GM12891 (cell line): ENCODE results near the gene MCTP1.

ENCODE experiments used
- DNase-seq: peaks from one replicate; pipeline ENCODE4 v3.0.0; 2011; ENCODE audit warnings: low spot score; ENCODE audit not compliant: insufficient read length
- FAIRE-seq: peaks from 2 replicates; lab custom pipeline; 2011; peaks lifted over from hg19 to GRCh38; lab: Jason Lieb, UNC
- PAX5 ChIP-seq: IDR thresholded peaks from 2 replicates; pipeline ENCODE4 v1.6.1; 2011; ENCODE audit warnings: low read length, moderate library complexity, mild to moderate bottlenecking; ENCODE audit not compliant: insufficient read depth, severe bottlenecking
- POLR2A ChIP-seq: IDR thresholded peaks from 2 replicates; pipeline ENCODE4 v1.6.1; 2011; ENCODE audit warnings: low read depth, low read length, control low read depth
- POLR2AphosphoS5 ChIP-seq: IDR thresholded peaks from 2 replicates; pipeline ENCODE4 v1.6.1; 2011; ENCODE audit warnings: low read depth, low read length, control low read depth
- POU2F2 ChIP-seq: IDR thresholded peaks from 2 replicates; pipeline ENCODE4 v1.6.1; 2011; ENCODE audit warnings: low read depth, mild to moderate bottlenecking, control low read depth, low read length, moderate library complexity
- SPI1 ChIP-seq: IDR thresholded peaks from 2 replicates; pipeline ENCODE4 v1.6.1; 2011; ENCODE audit warnings: low read depth, low read length, control low read depth
- TAF1 ChIP-seq: IDR thresholded peaks from 2 replicates; pipeline ENCODE4 v1.6.1; 2011; ENCODE audit warnings: low read depth, low read length, control low read depth

MCTP1 gene

DNA sequence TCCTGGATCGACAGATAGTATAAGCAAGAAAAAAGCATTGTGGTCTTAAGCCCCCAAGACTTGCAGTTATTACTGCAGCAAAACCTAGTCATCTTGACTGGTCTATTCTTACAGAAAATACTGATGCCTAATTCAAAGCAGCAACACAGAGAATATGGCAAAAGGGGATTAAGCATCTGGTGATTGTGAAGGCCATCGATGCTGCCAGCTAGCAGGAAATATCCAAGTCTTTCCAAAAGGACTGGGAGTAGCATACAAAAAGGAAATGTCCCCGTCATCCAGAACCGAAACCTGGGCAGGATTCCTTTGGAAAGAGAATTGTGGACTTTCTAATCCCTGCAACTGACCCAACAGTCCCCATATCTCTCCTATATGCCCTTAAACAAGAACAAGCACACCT lies 534.2 kb downstream of the MCTP1 start:
- TF ChIP-seq POLR2AphosphoS5 (no peak), POLR2A (no peak), SPI1 (no peak), TAF1 (no peak), PAX5 (no peak), POU2F2 (no peak)
- FAIRE-seq (no peak), DNase-seq (no peak)

DNA sequence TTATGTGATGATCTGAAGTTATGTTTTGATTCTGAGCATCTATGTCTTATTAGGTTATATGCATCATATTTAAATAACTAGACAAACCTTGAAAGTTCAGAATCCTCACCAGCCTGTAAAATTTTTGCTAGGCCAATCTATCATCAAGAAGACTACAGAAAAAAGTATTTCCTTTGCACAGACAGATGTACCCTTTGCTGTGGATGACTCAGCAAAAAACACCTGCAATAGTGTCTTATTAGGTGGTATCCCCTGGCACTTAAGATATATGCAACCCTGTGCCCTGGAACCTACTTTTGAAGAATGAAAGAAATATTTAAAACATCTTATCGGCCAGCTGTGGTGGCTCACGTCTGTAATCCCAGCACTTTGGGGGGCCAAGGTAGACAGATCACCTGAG lies 535.9 kb downstream of the MCTP1 start:
- no peak for DNase-seq
- TF ChIP-seq POLR2AphosphoS5 (no peak), POLR2A (no peak)
- no peak for FAIRE-seq

GRCh38 chr5:94748212-94748611 lies 536.7 kb downstream of the MCTP1 start:
- peak; percentile 76 for FAIRE-seq
- DNase-seq, result no peak
- TF ChIP-seq TAF1 (no peak), POU2F2 (no peak), SPI1 (no peak), PAX5 (no peak), POLR2A (no peak), POLR2AphosphoS5 (no peak)

DNA sequence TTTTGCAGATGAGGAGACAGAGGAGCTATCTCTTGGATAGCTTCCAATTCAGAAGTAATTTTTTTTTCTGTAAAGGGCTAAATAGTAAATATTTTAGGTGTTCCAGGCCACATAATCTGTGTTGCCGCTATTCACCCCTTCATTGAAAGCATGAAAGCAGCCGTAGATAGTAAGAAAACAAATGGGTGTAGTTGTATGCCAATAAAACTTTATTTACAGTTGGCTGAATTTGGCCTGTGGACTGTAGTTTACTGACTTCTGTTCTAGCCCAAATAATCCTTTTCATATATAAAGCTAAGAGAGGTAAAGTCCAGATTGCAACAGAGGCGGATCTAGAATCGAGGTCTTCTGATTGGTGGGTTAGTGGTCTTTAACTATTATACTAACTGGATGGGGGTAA lies 537.5 kb downstream of the MCTP1 start:
- TF ChIP-seq PAX5 (no peak), SPI1 (no peak), POLR2AphosphoS5 (no peak), POU2F2 (no peak), POLR2A (no peak), TAF1 (no peak)
- FAIRE-seq (no peak), DNase-seq (no peak)

DNA sequence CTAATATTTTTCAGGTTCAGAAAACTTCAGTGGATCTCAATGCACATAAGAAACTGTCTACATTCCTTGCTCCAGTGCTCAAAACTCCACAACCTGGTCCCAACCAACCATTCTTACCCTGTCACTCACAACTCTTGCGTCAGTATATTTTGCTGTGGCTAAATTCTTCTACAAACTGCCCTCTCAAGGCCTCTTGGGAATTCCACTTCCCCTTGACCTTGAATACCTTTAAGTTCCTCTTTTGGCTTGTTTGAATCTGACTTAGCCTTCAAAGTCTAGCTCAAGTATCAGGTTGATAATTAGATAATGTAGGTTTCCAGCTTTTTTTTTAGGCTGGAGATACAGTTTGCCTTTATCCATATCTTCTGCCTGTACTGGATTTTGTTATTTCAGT lies 538.2 kb downstream of the MCTP1 start:
- DNase-seq (no peak), FAIRE-seq (no peak)
- TF ChIP-seq SPI1 (peak; percentile 87), POLR2A (no peak), TAF1 (no peak)

DNA sequence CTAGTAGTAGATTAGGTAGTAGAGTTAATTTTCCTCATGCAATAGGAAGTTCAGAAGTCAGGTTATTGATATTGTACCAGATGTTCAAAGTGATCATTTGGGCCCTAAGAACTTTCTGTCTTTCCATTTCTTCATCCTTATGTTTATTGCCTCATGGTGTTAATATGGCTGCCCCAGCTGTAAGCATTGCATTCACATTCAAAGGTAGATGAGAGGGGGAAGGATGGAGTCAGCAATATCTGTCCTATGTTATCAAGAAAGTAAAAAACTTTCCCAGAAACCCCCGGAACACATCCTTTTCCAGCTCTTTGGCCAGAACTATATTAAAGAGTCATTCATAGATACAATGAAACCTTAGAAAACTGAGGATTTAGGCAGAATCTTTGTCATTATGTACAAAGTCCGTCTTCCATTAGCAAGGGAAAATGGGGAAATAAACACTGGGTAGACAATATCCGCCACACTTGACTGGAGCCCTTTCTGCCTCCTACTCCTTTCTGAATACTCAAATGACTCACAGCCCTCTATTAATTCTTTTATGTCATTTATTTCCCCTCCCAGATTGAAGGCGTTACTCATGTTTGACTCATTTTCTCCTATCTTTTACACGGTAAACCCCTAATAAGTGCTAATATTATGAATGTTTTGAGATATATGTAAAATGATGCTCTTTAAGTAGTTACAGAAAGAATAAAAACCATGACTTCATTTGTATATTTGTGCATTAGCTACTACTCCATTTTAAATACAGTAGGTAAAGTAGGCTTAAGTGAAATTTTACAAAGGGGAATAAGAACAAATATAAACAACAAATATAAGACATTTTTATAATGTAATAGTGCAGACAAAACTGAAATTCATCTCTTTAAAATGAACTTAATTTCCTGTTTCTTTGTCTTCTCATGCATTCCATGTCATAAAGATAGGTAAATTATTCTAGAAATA lies 538.8 kb downstream of the MCTP1 start:
- no peak for DNase-seq
- peak; percentile 70 for FAIRE-seq
- TF ChIP-seq POLR2AphosphoS5 (no peak), PAX5 (peak; percentile 82), SPI1 (no peak), POU2F2 (0 out of 2 replicates have a peak, but pooled peaks have one; percentile 25), TAF1 (no peak), POLR2A (no peak)

DNA sequence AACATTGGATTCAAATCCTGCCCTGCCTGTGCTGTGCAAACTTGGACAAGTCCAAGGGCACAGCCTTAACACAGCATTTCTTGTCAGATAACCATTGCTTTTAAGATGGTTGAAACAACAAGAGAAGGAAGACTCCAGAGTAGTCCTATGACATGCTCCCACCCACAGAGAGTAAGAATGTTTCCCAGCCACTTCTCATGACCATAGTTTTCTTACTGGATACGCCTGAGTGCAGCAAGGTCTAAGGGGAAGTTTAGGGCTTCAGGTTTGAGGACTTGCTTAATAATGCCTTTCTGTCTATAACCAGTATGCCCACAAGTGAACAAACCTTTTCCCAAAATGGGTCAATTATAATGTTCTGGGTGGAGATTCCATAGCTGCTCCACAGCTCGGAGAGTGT lies 540.0 kb downstream of the MCTP1 start:
- no peak for TF ChIP-seq SPI1
- TF ChIP-seq POU2F2, result no peak
- no peak for TF ChIP-seq POLR2A
- no peak for TF ChIP-seq PAX5
- TF ChIP-seq POLR2AphosphoS5, result no peak
- TF ChIP-seq TAF1, result no peak
- FAIRE-seq, result peak; percentile 81
- DNase-seq, result no peak

- TF ChIP-seq SPI1 (no peak), POLR2A (no peak), PAX5 (no peak), POU2F2 (no peak), POLR2AphosphoS5 (no peak), TAF1 (no peak)
- DNase-seq, result no peak
- FAIRE-seq, result no peak
Observed at GRCh38 chr5:94742852-94743251, 542.0 kb downstream of the MCTP1 start.

DNA sequence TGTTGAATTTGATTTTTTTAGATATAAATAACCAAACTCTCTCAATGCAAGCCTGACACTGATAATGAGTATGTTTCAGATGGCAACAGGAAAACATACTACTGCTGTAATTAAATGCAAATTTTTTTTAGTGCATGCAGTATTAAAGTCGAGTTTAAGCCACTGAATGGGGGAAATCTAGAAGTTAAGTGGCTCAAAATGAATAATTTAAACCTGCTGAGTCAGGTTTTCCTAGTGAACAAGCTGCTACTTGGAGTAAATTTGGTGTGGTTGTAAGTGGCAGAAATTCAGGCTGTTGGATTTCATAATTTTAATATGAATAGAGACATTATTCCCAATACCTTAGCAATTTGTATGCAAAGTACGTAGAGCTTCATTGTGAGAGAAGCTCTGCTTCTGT lies 544.6 kb downstream of the MCTP1 start:
- DNase-seq, result no peak

DNA sequence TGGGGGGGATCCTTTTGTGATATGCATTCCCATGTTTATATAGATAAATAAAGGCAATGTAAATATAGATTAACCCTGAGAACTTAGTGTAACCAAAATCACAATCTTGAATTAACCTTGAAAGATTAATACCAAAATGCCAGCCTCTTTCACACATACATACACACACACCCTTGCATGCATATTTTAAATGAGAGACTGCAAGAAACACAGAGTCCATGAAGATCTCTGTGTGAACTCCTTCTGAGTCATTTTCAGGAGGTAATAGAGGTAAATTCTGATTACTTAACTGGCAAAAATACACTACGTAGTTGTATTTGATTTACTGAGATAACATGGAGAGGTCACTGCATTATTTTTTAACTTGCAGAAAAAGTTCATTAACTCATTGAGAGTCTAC lies 548.4 kb downstream of the MCTP1 start:
- DNase-seq, result no peak
- TF ChIP-seq POU2F2, result no peak
- TF ChIP-seq TAF1, result no peak
- TF ChIP-seq SPI1, result no peak
- no peak for TF ChIP-seq POLR2AphosphoS5
- no peak for TF ChIP-seq PAX5
- TF ChIP-seq POLR2A, result no peak
- FAIRE-seq, result no peak

More for the DNA sequence above, 544.6 kb downstream of the MCTP1 start:
- no peak for FAIRE-seq
- no peak for TF ChIP-seq POLR2A
